ENCODE data around the gene OR2A42. TPM values are rescaled to one million over a fixed set of nuclear protein-coding genes. Genes with fewer than 3 reads are reported as not detected.
"Not testable (repeated sequence)": the region's sequence is repeated elsewhere in the genome, so short reads cannot be mapped to it uniquely, and the experiment has no call there.

The OR2A42 gene
- total RNA-seq = under 1 TPM in 1 of 4 donors, not detected in 3; 0.59 TPM

GRCh38 chr7:144239365-144239764 is at the start of gene OR2A42:
TSS of gene OR2A42 (minus strand) at chr7:144239605. CDS start at chr7:144232843, 6,762 bp downstream.
- H3K4me3 ChIP-seq (ENCODE audit: low read depth, poor library complexity, severe bottlenecking); intact Hi-C loops (cut with DNase I; ENCODE audit: low total_unique reads); DNase-seq (ENCODE audit: low spot score in 2 of 2): not testable (repeated sequence)
- WGBS, 2 donors = 95 to 97% methylated on average over 1 of the region's 2 CpGs

- DNase-seq (ENCODE audit: low spot score in 2 of 2); intact Hi-C loops (cut with DNase I; ENCODE audit: low total_unique reads); H3K4me3 ChIP-seq (ENCODE audit: low read depth, poor library complexity, severe bottlenecking): not testable (repeated sequence)
- no CpG with 5 or more reads among the region's 3 CpGs for WGBS, 2 donors
These were observed 47.9 kb upstream of the OR2A42 start for GRCh38 chr7:144287171-144287784.

- DNase-seq (ENCODE audit: low spot score in 2 of 2); H3K4me3 ChIP-seq (ENCODE audit: low read depth, poor library complexity, severe bottlenecking); intact Hi-C loops (cut with DNase I; ENCODE audit: low total_unique reads): not testable (repeated sequence)
- WGBS, 2 donors = no CpG with 5 or more reads among the region's 6 CpGs
These were observed 44.3 kb upstream of the OR2A42 start for GRCh38 chr7:144283716-144284115.

- 94 to 95% methylated on average over 4 of the region's 4 CpGs for WGBS, 2 donors
- H3K4me3 ChIP-seq (ENCODE audit: low read depth, poor library complexity, severe bottlenecking); intact Hi-C loops (cut with DNase I; ENCODE audit: low total_unique reads): not testable (repeated sequence)
- peak in 1 of 2 donors; percentile 65 for DNase-seq (ENCODE audit: low spot score in 2 of 2)
These were observed 43.1 kb upstream of the OR2A42 start for GRCh38 chr7:144282490-144282889.

- DNase-seq (ENCODE audit: low spot score in 2 of 2); intact Hi-C loops (cut with DNase I; ENCODE audit: low total_unique reads); H3K4me3 ChIP-seq (ENCODE audit: low read depth, poor library complexity, severe bottlenecking): not testable (repeated sequence)
- no CpG with 5 or more reads among the region's 8 CpGs for WGBS, 2 donors
These were observed 42.6 kb upstream of the OR2A42 start for GRCh38 chr7:144281981-144282380.

- DNase-seq (ENCODE audit: low spot score in 2 of 2); H3K4me3 ChIP-seq (ENCODE audit: low read depth, poor library complexity, severe bottlenecking); intact Hi-C loops (cut with DNase I; ENCODE audit: low total_unique reads): not testable (repeated sequence)
- 79 to 81% methylated on average over 4 of the region's 6 CpGs for WGBS, 2 donors
These were observed 40.6 kb upstream of the OR2A42 start for GRCh38 chr7:144280010-144280409.

- H3K4me3 ChIP-seq (ENCODE audit: low read depth, poor library complexity, severe bottlenecking); DNase-seq (ENCODE audit: low spot score in 2 of 2); intact Hi-C loops (cut with DNase I; ENCODE audit: low total_unique reads): not testable (repeated sequence)
- 80 to 88% methylated on average over 5 of the region's 6 CpGs for WGBS, 2 donors
These were observed 35.9 kb upstream of the OR2A42 start for GRCh38 chr7:144275281-144275680.

- H3K4me3 ChIP-seq (ENCODE audit: low read depth, poor library complexity, severe bottlenecking); DNase-seq (ENCODE audit: low spot score in 2 of 2); intact Hi-C loops (cut with DNase I; ENCODE audit: low total_unique reads): not testable (repeated sequence)
- 100% methylated on average over 2 of the region's 19 CpGs; no CpG with 5 or more reads in 1 of the 2 donors for WGBS, 2 donors
These were observed 29.8 kb upstream of the OR2A42 start, which contains the start of gene CTAGE8 for GRCh38 chr7:144269188-144269587. TSS of gene CTAGE8 (minus strand) at chr7:144269288. CDS start at chr7:144269250, 38 bp downstream.

- intact Hi-C loops (cut with DNase I; ENCODE audit: low total_unique reads); DNase-seq (ENCODE audit: low spot score in 2 of 2); H3K4me3 ChIP-seq (ENCODE audit: low read depth, poor library complexity, severe bottlenecking): not testable (repeated sequence)
- WGBS, 2 donors = 96 to 97% methylated on average over 6 to 7 of the region's 7 CpGs
These were observed 25.3 kb upstream of the OR2A42 start, which contains the start of gene OR2A7 for GRCh38 chr7:144264692-144265091. TSS of gene OR2A7 (minus strand) at chr7:144264792. CDS start at chr7:144259628, 5,164 bp downstream.

GRCh38 chr7:144262128-144262527 is 22.7 kb upstream of the OR2A42 start:
- DNase-seq (ENCODE audit: low spot score in 2 of 2); H3K4me3 ChIP-seq (ENCODE audit: low read depth, poor library complexity, severe bottlenecking); intact Hi-C loops (cut with DNase I; ENCODE audit: low total_unique reads): not testable (repeated sequence)
- no CpG with 5 or more reads among the region's 2 CpGs for WGBS, 2 donors

GRCh38 chr7:144259067-144259466 is 19.7 kb upstream of the OR2A42 start:
- WGBS, 2 donors = no CpG with 5 or more reads among the region's 14 CpGs
- intact Hi-C loops (cut with DNase I; ENCODE audit: low total_unique reads); H3K4me3 ChIP-seq (ENCODE audit: low read depth, poor library complexity, severe bottlenecking); DNase-seq (ENCODE audit: low spot score in 2 of 2): not testable (repeated sequence)
